GM13977 (cell line): ENCODE measurements around the gene NUP214.
A peak's percentile ranks its signal among the peaks of the same experiment; 100 is the strongest.
"Not testable (repeated sequence)": the region's sequence is repeated elsewhere in the genome, so short reads cannot be mapped to it uniquely, and the experiment has no call there.

Experiments used
- DNase-seq: peaks from one replicate; pipeline ENCODE4 v3.0.0; 2012; ENCODE audit warnings: low spot score
- in situ Hi-C: fragments of 300-500 bp; cut with MboI; formaldehyde crosslinking; loops from one replicate; pipeline ENCODE4 v1.12.0; 2022; ENCODE audit warnings: low sequenced_read_pairs, low pct_unique_long_range_greater_than_20kb, mixed read lengths, inconsistent platforms; ENCODE audit not compliant: unreplicated experiment
- TF ChIP-seq, protein P1 (sequence below): IDR thresholded peaks from 2 replicates; pipeline ENCODE4 v1.5.1; 2012; ENCODE audit warnings: mild to moderate bottlenecking, control low read depth; ENCODE audit not compliant: insufficient read depth; ENCODE audit errors: extremely low read depth, missing control alignments

NUP214 gene

DNA sequence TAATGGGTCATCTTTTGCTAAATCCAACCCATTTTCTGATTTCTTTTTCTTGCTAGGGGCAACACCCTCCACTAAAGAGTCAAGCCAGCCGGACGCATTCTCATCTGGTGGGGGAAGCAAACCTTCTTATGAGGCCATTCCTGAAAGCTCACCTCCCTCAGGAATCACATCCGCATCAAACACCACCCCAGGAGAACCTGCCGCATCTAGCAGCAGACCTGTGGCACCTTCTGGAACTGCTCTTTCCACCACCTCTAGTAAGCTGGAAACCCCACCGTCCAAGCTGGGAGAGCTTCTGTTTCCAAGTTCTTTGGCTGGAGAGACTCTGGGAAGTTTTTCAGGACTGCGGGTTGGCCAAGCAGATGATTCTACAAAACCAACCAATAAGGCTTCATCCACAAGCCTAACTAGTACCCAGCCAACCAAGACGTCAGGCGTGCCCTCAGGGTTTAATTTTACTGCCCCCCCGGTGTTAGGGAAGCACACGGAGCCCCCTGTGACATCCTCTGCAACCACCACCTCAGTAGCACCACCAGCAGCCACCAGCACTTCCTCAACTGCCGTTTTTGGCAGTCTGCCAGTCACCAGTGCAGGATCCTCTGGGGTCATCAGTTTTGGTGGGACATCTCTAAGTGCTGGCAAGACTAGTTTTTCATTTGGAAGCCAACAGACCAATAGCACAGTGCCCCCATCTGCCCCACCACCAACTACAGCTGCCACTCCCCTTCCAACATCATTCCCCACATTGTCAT is 72.0 kb downstream of the NUP214 start:
- TF ChIP-seq, protein P1, sequence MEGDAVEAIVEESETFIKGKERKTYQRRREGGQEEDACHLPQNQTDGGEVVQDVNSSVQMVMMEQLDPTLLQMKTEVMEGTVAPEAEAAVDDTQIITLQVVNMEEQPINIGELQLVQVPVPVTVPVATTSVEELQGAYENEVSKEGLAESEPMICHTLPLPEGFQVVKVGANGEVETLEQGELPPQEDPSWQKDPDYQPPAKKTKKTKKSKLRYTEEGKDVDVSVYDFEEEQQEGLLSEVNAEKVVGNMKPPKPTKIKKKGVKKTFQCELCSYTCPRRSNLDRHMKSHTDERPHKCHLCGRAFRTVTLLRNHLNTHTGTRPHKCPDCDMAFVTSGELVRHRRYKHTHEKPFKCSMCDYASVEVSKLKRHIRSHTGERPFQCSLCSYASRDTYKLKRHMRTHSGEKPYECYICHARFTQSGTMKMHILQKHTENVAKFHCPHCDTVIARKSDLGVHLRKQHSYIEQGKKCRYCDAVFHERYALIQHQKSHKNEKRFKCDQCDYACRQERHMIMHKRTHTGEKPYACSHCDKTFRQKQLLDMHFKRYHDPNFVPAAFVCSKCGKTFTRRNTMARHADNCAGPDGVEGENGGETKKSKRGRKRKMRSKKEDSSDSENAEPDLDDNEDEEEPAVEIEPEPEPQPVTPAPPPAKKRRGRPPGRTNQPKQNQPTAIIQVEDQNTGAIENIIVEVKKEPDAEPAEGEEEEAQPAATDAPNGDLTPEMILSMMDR: no peak
- in situ Hi-C loops: no loop called here
- DNase-seq: no peak

DNA sequence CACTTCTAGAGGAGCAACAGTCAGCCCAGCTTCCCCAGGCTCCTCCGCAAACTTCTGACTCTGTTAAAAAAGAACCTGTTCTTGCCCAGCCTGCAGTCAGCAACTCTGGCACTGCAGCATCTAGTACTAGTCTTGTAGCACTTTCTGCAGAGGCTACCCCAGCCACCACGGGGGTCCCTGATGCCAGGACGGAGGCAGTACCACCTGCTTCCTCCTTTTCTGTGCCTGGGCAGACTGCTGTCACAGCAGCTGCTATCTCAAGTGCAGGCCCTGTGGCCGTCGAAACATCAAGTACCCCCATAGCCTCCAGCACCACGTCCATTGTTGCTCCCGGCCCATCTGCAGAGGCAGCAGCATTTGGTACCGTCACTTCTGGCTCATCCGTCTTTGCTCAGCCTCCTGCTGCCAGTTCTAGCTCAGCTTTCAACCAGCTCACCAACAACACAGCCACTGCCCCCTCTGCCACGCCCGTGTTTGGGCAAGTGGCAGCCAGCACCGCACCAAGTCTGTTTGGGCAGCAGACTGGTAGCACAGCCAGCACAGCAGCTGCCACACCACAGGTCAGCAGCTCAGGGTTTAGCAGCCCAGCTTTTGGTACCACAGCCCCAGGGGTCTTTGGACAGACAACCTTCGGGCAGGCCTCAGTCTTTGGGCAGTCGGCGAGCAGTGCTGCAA is 72.8 kb downstream of the NUP214 start:
- no peak for DNase-seq
- in situ Hi-C loops: no loop called here
- TF ChIP-seq, protein P1: no peak

DNA sequence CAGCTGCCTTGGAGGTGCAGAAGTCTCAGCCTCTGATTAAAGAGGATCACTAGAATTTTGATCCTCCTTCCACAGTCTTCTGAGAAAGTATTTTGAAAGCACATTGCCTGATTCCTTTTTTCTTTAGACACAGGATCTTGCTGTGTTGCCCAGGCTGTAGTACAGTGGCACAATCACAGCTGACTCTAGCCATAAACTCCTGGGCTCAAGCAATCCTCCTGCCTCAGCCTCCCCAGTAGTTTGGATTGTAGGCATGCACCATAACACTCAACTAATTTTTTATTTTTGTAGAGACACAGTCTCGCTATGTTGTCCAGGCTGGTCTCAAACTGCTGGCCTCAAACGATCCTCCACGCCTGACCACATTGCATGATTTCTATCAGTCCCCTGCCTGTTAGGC is 76.5 kb downstream of the NUP214 start:
- in situ Hi-C loops: no loop called here
- TF ChIP-seq, protein P1: no peak
- no peak for DNase-seq

DNA sequence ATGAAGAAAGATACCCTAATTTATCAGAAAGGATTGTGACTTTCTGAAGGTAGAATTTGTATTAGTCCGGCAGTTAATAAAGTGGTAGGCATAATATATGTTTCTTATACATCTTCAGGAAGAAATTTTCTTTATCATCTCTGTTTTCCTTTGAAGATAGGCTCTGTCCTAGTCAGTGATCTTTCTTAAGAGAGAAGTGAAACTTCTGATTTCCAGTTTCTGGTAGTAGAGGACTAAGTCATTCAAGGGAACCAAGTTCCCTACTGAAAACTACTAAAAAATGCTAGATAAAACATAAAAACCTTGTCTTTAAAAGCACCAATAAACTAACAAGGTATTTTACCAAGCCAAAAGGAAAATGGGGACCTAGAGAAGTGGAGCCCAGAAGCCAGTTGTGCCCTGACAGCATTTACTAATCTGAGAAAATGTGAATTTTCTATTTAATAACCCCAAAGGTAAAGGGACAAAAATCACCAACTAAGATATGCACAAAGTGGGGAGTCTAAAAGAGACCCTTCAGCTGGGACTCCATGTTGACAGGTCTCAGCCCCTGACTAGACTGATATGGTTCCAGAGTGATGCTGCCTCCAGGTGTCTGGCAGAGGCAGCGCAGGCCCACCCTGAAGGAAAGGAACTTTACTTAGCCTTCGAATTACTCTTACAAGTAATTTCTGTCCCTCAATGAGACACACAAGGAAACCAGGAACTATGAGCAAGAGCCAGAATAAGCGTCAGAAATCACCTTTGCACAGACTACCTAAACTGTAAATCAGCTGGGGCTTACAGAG is 78.2 kb downstream of the NUP214 start:
- peak; percentile 19 for DNase-seq
- in situ Hi-C loops: no loop called here
- TF ChIP-seq, protein P1: peak; percentile 53

DNA sequence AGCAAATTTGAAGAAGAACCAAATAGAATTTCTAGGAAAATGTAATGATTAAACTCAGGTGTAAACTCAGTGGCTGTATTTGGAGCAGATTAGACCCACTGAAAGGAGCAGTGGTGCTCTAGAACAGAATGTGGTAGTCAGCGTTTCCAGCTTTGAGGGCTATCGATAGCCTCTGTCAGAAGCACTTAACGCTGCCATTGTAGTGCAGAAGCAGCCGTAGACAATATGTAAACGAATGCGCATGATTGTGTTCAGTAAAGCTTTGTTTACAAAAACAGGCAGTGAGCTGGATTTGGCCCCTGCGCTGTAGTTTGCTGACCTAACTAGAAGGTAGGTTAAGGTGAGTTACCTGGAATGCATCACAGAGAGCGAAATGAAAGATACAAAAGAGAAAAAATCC is 78.9 kb downstream of the NUP214 start:
- in situ Hi-C loops: no loop called here
- no peak for DNase-seq
- TF ChIP-seq, protein P1: no peak

DNA sequence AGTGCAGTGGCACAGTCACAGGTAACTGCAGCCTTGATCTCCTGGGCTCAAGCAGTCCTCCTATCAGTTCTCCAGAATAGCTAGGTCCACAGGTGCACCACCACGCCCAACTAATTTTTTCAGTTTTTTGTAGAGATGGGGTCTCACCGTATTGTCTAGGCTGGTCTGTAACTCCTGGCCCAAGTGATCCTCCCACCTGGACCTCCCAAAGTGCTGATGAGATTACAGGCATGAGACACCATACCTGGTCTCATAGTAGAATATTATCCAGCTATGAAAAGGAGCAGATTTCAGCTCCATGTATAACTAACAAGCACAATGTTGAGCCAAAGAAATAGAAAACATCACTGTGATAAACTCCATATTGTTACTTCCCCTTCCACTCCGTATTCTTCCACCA is 81.1 kb downstream of the NUP214 start:
- in situ Hi-C loops: no loop called here
- TF ChIP-seq, protein P1: no peak
- DNase-seq: no peak

DNA sequence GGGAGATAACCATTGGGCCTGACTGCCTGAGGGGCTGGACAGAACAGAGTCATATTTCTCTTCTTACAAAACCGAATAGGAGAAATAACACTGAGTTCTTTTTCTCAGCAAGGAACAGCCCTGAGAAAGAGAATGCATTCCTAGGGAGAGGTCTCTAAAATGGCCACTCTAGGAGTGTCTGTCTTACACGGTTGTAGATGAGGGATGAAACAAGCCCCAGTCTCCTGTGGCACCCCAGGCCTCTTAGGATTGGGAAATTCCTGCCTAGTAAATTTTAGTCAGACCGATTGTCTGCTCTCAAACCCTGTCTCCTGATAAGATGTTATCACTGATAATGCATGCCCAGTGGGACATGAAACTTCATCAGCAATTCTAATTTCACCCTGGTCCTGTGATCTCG is 86.5 kb downstream of the NUP214 start:
- DNase-seq, in situ Hi-C loops: not testable (repeated sequence)
